Measurements from ENCODE around the gene RTL1.

The RTL1 gene

GRCh38 chr14:100892496-100893227 lies 10.9 kb downstream of the RTL1 start:
- no peak for DNase-seq (ENCODE audit: low read depth in 1 of 2, low spot score in 1 of 2)
- TF ChIP-seq POLR2AphosphoS5 (IDR thresholded peaks at IDR 0.05; ENCODE audit: low read depth) = no peak
- TF ChIP-seq GABPA (IDR thresholded peaks at IDR 0.05; ENCODE audit: low read depth) = no peak
- TF ChIP-seq CTCF (IDR thresholded peaks at IDR 0.05; ENCODE audit: insufficient read depth, low read length) = no peak
- TF ChIP-seq SPI1 (IDR thresholded peaks at IDR 0.05; ENCODE audit: borderline replicate concordance, low read depth) = no peak
- no peak for TF ChIP-seq REST (IDR thresholded peaks at IDR 0.05; ENCODE audit: insufficient replicate concordance, low read depth)
- no peak overlapping the region for H3K27ac ChIP-seq (replicated peaks)
- H3K27me3 ChIP-seq (ENCODE audit: insufficient read depth, poor library complexity, severe bottlenecking) = peaks cover 4% of the 10 kb centered on the region
- H3K4me3 ChIP-seq (replicated peaks; ENCODE audit: insufficient read depth, low read length) = no peak overlapping the region

- H3K27ac ChIP-seq (replicated peaks) = no peak overlapping the region
- no peak for DNase-seq (ENCODE audit: low read depth in 1 of 2, low spot score in 1 of 2)
- peaks cover 4% of the 10 kb centered on the region for H3K27me3 ChIP-seq (ENCODE audit: insufficient read depth, poor library complexity, severe bottlenecking)
- TF ChIP-seq POLR2AphosphoS5 (IDR thresholded peaks at IDR 0.05; ENCODE audit: low read depth) (no peak), REST (IDR thresholded peaks at IDR 0.05; ENCODE audit: insufficient replicate concordance, low read depth) (no peak), CTCF (IDR thresholded peaks at IDR 0.05; ENCODE audit: insufficient read depth, low read length) (no peak), SPI1 (IDR thresholded peaks at IDR 0.05; ENCODE audit: borderline replicate concordance, low read depth) (no peak), GABPA (IDR thresholded peaks at IDR 0.05; ENCODE audit: low read depth) (no peak)
- no peak overlapping the region for H3K4me3 ChIP-seq (replicated peaks; ENCODE audit: insufficient read depth, low read length)
These were observed 11.7 kb downstream of the RTL1 start for GRCh38 chr14:100891501-100892445.

GRCh38 chr14:100891051-100891450 lies 12.5 kb downstream of the RTL1 start:
- H3K27ac ChIP-seq (replicated peaks) = no peak overlapping the region
- TF ChIP-seq SPI1 (IDR thresholded peaks at IDR 0.05; ENCODE audit: borderline replicate concordance, low read depth) (no peak), GABPA (IDR thresholded peaks at IDR 0.05; ENCODE audit: low read depth) (no peak), CTCF (IDR thresholded peaks at IDR 0.05; ENCODE audit: insufficient read depth, low read length) (no peak), POLR2AphosphoS5 (IDR thresholded peaks at IDR 0.05; ENCODE audit: low read depth) (no peak), REST (IDR thresholded peaks at IDR 0.05; ENCODE audit: insufficient replicate concordance, low read depth) (no peak)
- H3K27me3 ChIP-seq (ENCODE audit: insufficient read depth, poor library complexity, severe bottlenecking) = peaks cover 7% of the 10 kb centered on the region
- DNase-seq (ENCODE audit: low read depth in 1 of 2, low spot score in 1 of 2) = no peak
- H3K4me3 ChIP-seq (replicated peaks; ENCODE audit: insufficient read depth, low read length) = no peak overlapping the region

Data from HL-60 (cell line).